ENCODE results near the gene FARS2. TPM values are rescaled to one million over a fixed set of nuclear protein-coding genes. Genes with fewer than 3 reads are reported as not detected.

FARS2 gene
- total RNA-seq, 1 experiment from 2014 or later: 17.8 TPM

- Histone ChIP-seq H3K27ac (ENCODE audit: low read depth, low read length, poor library complexity, severe bottlenecking) (no peak overlapping the region), H3K36me3 (ENCODE audit: insufficient read depth, low read length, poor library complexity, severe bottlenecking) (no peaks in the 10 kb centered on the region), H3K4me3 (ENCODE audit: low read depth, low read length, poor library complexity, severe bottlenecking) (no peak overlapping the region), H3K9me3 (ENCODE audit: low read depth, low read length, poor library complexity, severe bottlenecking) (no peaks in the 10 kb centered on the region), H3K4me1 (ENCODE audit: insufficient read depth, low read length, poor library complexity, severe bottlenecking) (no peaks in the 10 kb centered on the region), H3K27me3 (replicated peaks; ENCODE audit: insufficient read depth, low read depth, low read length, poor library complexity) (no peaks in the 10 kb centered on the region)
- no TSS peak for BruUV-seq (replicated peaks)
- TF ChIP-seq EZH2 (IDR thresholded peaks at IDR 0.05; ENCODE audit: borderline replicate concordance, low read depth, low read length, poor library complexity, severe bottlenecking) (no peak), CTCF (conservative IDR thresholded peaks at IDR 0.05; ENCODE audit: low read depth, low read length) (no peak)
- intact Hi-C loops (cut with micrococcal nuclease; ENCODE audit: unreplicated experiment): loop anchor here (5.0 kb wide), 1 partner anchor 342 kb away; no protein-coding TSS in a partner anchor
- ChIA-PET CTCF (no interaction called here), POLR2A (ENCODE audit: low non-redundant PET) (no interaction called here)
- DNase-seq (ENCODE audit: low spot score): no peak
Observed at GRCh38 chr6:5399391-5399790, 138.1 kb downstream of the FARS2 start.

GRCh38 chr6:5401845-5402738 lies 140.8 kb downstream of the FARS2 start:
- no peak overlapping the region for H3K4me3 ChIP-seq (ENCODE audit: low read depth, low read length, poor library complexity, severe bottlenecking)
- no peaks in the 10 kb centered on the region for H3K36me3 ChIP-seq (ENCODE audit: insufficient read depth, low read length, poor library complexity, severe bottlenecking)
- intact Hi-C loops (cut with micrococcal nuclease; ENCODE audit: unreplicated experiment): loop anchor here (2.0 kb wide), 1 partner anchor 259 kb away; no protein-coding TSS in a partner anchor
- BruUV-seq (replicated peaks): no TSS peak
- DNase-seq (ENCODE audit: low spot score): peak; percentile 39
- no peaks in the 10 kb centered on the region for H3K4me1 ChIP-seq (ENCODE audit: insufficient read depth, low read length, poor library complexity, severe bottlenecking)
- H3K27ac ChIP-seq (ENCODE audit: low read depth, low read length, poor library complexity, severe bottlenecking): no peak overlapping the region
- ChIA-PET CTCF (interaction anchor here (0.6 to 0.7 kb wide), 2 partner anchors 20 to 1086 kb away, joined by 3 read pairs; no protein-coding TSS in a partner anchor), POLR2A (ENCODE audit: low non-redundant PET) (no interaction called here)
- no peaks in the 10 kb centered on the region for H3K9me3 ChIP-seq (ENCODE audit: low read depth, low read length, poor library complexity, severe bottlenecking)
- TF ChIP-seq EZH2 (IDR thresholded peaks at IDR 0.05; ENCODE audit: borderline replicate concordance, low read depth, low read length, poor library complexity, severe bottlenecking) (no peak), CTCF (conservative IDR thresholded peaks at IDR 0.05; ENCODE audit: low read depth, low read length) (peak; percentile 66)
- H3K27me3 ChIP-seq (replicated peaks; ENCODE audit: insufficient read depth, low read depth, low read length, poor library complexity): no peaks in the 10 kb centered on the region

- ChIA-PET CTCF (interaction anchor here (0.6 to 0.8 kb wide), 3 partner anchors 19 to 1087 kb away, joined by 3 to 5 read pairs (median 3); no protein-coding TSS in a partner anchor), POLR2A (ENCODE audit: low non-redundant PET) (no interaction called here)
- Histone ChIP-seq H3K27ac (ENCODE audit: low read depth, low read length, poor library complexity, severe bottlenecking) (no peak overlapping the region), H3K4me1 (ENCODE audit: insufficient read depth, low read length, poor library complexity, severe bottlenecking) (no peaks in the 10 kb centered on the region), H3K36me3 (ENCODE audit: insufficient read depth, low read length, poor library complexity, severe bottlenecking) (no peaks in the 10 kb centered on the region), H3K4me3 (ENCODE audit: low read depth, low read length, poor library complexity, severe bottlenecking) (no peak overlapping the region), H3K27me3 (replicated peaks; ENCODE audit: insufficient read depth, low read depth, low read length, poor library complexity) (no peaks in the 10 kb centered on the region), H3K9me3 (ENCODE audit: low read depth, low read length, poor library complexity, severe bottlenecking) (no peaks in the 10 kb centered on the region)
- TF ChIP-seq CTCF (conservative IDR thresholded peaks at IDR 0.05; ENCODE audit: low read depth, low read length): no peak
- TF ChIP-seq EZH2 (IDR thresholded peaks at IDR 0.05; ENCODE audit: borderline replicate concordance, low read depth, low read length, poor library complexity, severe bottlenecking): no peak
- no TSS peak for BruUV-seq (replicated peaks)
- DNase-seq (ENCODE audit: low spot score): no peak
- intact Hi-C loops (cut with micrococcal nuclease; ENCODE audit: unreplicated experiment): loop anchor here (2.0 kb wide), 1 partner anchor 260 kb away; no protein-coding TSS in a partner anchor
Observed at GRCh38 chr6:5403076-5403475, 141.8 kb downstream of the FARS2 start.

Data from A673 (cell line).